HG02840 (cell line): ENCODE measurements around the gene TBC1D19.

Source experiments
- ATAC-seq: cut with Tn5 transposase; IDR thresholded peaks from one replicate; pipeline ENCODE4 v1.9.1; 2021; ENCODE audit warnings: mild to moderate bottlenecking, moderate library complexity, moderate number of reproducible peaks; ENCODE audit not compliant: unreplicated experiment, low FRiP score

TBC1D19 gene

DNA sequence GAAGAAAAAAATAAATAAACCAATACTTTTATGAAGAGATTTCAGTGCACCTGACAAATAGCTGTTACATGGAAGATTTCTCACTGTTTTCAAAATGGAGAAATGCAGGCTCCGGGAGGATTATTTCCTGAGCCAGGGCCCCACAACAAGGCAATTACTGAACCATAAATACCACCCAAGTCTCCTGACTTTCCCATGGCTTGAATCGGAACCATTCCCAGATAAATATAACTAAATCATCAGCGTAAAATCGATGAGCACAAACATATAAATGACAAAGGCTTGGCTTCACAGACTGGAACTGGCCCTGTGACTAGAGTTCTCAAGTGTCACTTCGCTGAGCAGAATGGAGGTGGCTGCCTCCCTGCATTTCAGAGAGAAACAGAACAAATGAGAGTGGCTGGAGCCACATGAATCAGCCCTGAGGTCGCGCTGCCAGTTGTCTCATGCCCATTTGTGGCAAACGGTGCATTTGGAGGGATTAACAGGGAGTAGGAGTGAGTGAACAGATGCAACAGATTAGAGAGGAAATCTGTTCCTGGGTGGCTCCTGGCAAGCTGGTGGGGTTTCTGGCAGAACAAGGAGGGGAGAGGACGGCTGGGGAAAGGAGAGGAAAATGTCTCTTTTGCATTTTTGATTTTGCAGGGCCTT lies 219.5 kb downstream of the TBC1D19 start:
- no peak for ATAC-seq

DNA sequence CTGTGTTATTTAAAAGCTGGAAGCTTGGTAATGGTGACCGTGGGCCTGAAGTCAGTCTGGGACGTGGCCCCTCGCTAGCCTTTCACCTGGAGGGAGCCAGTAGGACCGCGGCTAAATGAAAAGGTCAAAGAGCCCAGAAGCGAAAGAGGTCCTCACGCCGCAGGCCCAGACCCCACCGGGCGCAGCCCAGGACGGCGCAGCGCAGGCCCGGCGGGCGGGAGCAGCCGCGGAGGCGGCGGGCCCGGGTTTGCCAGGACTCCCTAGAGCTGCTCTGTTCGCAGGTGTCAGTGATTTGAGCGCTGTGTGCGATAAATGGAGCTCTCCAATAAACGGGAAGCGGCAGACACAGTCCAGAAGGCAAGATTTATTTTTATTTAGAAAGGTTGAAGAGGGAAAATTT lies 220.6 kb downstream of the TBC1D19 start:
- ATAC-seq, result no peak

DNA sequence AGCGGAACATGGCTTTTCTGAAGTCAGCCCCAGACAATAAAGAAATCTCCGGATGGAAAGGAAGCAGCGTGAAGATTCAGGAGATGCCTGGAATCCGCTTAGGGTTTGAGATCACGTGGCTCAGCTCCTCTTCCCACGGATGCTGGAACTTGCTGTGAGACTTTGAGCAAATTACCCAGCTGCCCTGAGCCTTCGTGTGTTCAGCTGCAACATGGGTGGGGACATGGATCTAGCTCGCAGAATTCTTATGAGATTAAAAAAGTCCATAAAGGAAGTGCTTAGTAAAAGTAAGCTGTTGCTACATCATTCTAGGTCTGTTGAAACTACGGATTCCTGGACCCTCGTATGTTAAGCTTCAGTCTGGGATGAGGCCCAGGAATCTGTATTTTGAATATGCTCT lies 221.0 kb downstream of the TBC1D19 start:
- ATAC-seq, result no peak
